HCT116 (cell line): ENCODE results near the gene DPYD.

ENCODE experiments used
- POLR2AphosphoS5 ChIP-seq: IDR thresholded peaks from 2 replicates; pipeline ENCODE4 v1.6.1; 2011; ENCODE audit warnings: mild to moderate bottlenecking, low read depth, low read length, moderate library complexity
- TF ChIP-seq, protein P1 (sequence below), 3 experiments: fragments of 200-600 bp in 1 of 3; sonication (generic) in 1 of 3; IDR thresholded peaks in 2 of 3; conservative IDR thresholded peaks in 1 of 3; 2 replicates each; pipeline ENCODE4 v1.5.1; 2012 to 2017; ENCODE audit warnings: low read depth in 2 of 3, low read length in 2 of 3, antibody characterized with exemption in 1 of 3, borderline replicate concordance in 1 of 3, control low read depth in 1 of 3, mild to moderate bottlenecking in 1 of 3, mixed read lengths in 1 of 3, mixed run types in 1 of 3, moderate library complexity in 1 of 3; ENCODE audit not compliant: insufficient read depth in 1 of 3
- TF ChIP-seq, protein P2 (sequence below): IDR thresholded peaks from 2 replicates; pipeline ENCODE4 v1.6.1; 2012

DNA sequence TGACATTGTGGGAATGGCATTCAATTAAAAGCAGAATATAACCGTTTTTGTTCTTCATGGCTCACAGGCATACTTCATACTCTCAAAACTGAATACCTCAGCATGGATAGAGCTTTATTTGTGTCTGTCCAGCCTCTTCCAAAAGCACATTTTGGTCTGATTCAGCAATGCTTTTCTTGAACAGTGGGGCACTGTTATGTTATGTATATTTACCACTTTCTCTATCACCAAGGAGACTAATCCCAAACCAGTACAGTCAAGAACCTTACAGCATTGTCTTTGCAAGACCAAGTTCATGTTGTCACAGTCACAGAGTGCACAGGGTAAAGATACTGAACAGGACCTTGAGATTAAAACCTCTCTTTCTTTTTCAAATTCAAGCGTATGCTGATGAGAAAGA, 616.5 kb downstream of the DPYD start:
- TF ChIP-seq, protein P1, sequence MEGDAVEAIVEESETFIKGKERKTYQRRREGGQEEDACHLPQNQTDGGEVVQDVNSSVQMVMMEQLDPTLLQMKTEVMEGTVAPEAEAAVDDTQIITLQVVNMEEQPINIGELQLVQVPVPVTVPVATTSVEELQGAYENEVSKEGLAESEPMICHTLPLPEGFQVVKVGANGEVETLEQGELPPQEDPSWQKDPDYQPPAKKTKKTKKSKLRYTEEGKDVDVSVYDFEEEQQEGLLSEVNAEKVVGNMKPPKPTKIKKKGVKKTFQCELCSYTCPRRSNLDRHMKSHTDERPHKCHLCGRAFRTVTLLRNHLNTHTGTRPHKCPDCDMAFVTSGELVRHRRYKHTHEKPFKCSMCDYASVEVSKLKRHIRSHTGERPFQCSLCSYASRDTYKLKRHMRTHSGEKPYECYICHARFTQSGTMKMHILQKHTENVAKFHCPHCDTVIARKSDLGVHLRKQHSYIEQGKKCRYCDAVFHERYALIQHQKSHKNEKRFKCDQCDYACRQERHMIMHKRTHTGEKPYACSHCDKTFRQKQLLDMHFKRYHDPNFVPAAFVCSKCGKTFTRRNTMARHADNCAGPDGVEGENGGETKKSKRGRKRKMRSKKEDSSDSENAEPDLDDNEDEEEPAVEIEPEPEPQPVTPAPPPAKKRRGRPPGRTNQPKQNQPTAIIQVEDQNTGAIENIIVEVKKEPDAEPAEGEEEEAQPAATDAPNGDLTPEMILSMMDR (IDR thresholded peaks at IDR 0.05 in 2 of 3, conservative IDR thresholded peaks at IDR 0.05 in 1 of 3; ENCODE audit: borderline replicate concordance in 1 of 3, insufficient read depth in 1 of 3, low read depth in 2 of 3, low read length in 2 of 3): no peak
- TF ChIP-seq, protein P2, sequence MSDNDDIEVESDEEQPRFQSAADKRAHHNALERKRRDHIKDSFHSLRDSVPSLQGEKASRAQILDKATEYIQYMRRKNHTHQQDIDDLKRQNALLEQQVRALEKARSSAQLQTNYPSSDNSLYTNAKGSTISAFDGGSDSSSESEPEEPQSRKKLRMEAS: no peak
- TF ChIP-seq POLR2AphosphoS5: no peak
